NCI-H524 (cell line): ENCODE data around the gene TSACC.
"Not testable (repeated sequence)": the region's sequence is repeated elsewhere in the genome, so short reads cannot be mapped to it uniquely, and the experiment has no call there.

Experiments
- DNase-seq, 2 experiments: peaks; one replicate each; lab custom pipeline; 2025; lab: John Stamatoyannopoulos, UW

TSACC gene

GRCh38 chr1:156346636-156347035, 8.3 kb downstream of the TSACC start:
- DNase-seq, result peak in 1 of 2 experiments; percentile 41

DNA sequence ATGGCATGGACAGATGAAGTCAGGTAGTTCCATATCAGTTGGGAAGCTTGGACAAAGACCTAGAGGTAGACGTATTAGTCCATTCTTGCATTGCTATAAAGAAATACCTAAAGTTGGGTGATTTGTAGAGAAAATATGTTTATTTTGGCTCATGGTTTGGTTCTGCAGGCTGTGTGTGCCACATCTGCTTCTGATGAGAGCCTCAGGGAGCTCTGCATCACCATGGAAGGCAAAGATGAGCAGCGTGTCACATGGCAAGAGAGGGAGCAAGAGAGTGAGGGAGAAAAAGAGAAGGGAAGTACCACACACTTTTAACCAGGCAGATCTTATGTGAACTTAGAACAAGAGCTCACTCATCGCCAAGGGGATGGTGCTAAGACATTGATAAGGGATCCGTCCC, 9.0 kb downstream of the TSACC start:
- no peak for DNase-seq

DNA sequence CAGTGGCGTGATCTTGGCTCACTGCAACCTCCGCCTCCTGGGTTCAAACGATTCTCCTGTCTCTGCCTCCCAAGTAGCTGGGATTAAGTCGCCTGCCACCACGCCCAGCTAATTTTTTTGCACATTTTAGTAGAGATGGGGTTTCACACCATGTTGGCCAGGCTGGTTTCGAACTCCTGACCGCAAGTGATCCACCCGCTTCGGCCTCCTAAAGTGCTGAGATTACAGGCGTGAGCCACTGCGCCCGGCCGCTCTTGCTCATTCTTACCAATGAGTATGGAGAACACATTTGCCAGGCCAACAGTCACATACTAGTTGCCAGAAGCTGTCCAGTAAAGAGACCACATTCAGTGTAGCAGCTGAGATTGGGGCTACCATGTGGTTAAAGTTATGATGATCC, 14.2 kb downstream of the TSACC start:
- not testable (repeated sequence) for DNase-seq

DNA sequence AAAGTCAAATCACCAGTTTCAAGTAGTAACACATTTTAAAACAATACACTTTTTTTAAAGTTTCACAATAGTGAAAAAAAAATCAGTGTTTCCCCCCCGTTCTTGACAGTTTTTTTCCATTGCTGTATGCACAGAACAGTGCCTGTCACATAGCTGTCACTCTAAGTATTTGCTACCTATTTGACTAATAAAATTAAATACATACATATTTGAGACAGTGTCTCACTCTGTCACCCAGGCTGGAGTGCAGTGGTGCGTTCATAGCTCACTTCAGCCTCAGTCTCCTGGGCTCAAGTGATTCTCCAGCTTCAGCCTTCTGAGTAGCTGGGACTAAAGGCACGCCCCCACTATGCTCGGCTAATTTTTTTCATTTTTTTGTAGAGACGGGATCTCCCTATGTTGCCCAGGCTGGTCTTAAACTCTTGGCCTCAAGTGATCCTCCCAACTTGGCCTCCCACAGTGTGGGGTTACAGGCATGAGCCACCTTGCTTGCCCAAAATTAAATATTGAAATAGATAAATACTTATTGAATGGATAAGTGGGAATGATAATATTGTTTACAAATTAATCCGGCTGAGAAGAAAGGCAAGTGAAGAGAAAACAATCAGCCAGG, 18.0 kb downstream of the TSACC start:
- no peak for DNase-seq

- peak in 1 of 2 experiments; percentile 59 for DNase-seq
Measured at GRCh38 chr1:156356875-156357534, 18.7 kb downstream of the TSACC start.

- DNase-seq, result no peak
Measured at GRCh38 chr1:156357977-156358376, 19.7 kb downstream of the TSACC start.

- no peak for DNase-seq
Measured at GRCh38 chr1:156358641-156359040, 20.3 kb downstream of the TSACC start.

DNA sequence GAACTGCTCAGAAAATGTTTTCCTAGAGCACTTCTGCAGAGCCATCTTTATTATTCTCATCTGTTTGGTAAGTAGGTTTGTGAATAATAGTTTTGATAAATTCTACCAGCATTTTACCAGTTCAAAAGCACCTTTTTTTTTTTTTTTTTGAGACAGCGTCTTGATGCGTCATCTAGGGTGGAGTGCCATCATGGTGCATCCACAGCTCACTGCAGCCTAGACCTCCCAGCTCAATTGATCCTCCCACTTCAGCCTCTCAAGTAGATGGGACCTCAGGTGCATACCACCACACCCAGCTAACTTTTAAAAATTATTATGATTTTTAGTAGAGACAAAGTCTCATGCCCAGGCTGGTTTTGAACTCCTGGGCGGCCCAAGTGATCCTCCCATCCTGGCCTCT, 20.9 kb downstream of the TSACC start:
- DNase-seq, result no peak

- no peak for DNase-seq
Measured at GRCh38 chr1:156359973-156360372, 21.6 kb downstream of the TSACC start.

DNA sequence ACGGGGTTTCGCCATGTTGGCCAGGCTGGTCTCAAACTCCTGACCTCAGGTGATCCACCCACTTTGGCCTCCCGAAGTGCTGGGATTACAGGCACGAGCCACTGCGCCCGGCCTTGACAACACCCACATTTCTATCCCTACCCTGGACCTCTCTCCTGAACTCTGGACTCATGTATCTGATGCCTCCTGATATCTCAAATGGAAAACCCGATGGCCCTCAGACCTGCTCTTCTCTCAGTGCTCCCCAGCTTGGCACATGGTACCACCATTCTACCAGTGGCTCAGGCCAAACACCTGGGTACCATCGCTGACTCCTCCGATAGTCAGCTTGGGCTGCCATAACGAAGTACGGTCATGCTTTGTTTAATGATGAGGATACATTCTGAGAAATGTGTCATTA, 22.2 kb downstream of the TSACC start:
- no peak for DNase-seq

DNA sequence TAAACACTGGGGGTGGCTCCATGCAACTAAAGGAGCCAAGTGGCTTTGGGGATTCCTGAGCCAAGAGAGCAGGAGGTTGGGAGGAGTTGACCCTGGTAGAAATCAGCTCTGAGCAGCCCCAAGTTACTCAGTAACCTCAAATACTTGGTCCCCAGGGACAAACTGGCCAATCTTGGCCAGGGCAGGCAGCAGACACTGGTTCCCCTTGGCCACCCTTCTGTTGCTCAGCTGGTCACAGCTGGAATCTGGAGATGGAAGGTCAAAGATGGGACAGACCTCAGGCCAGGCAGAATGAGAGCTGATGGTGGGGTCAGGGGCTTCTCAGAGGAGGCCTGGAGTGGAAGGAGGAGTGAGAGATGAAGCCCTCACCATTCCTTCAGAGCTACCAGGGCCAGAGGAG, 27.4 kb downstream of the TSACC start:
- no peak for DNase-seq

- DNase-seq, result no peak
Measured at GRCh38 chr1:156366378-156367166, 28.2 kb downstream of the TSACC start.

GRCh38 chr1:156367383-156368156, 29.2 kb downstream of the TSACC start:
- no peak for DNase-seq

DNA sequence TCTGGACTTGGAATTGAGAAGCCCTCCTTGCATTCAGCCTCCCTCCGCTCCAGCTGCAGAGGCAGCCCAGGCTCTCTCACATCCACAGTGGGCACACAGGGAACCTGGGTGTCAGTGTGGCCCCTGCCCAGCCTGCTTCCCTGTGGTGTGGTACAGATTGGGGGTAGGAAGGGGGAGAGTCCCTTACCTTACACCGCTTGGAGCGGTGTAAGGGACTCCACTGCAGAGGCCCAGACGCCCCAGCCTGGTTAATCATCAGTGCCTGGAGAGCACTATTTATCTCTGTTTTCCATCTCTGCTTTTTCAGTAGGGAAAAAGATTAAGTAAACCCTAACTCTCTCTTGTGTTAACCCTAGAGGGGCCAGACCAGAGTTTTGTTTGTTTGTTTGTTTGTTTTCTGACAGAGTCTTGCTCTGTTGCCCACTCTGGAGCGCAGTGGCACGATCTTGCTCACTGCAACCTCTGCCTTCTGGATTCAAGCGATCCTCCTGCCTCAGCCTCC, 29.9 kb downstream of the TSACC start:
- DNase-seq, result no peak

- DNase-seq, result no peak
Measured at GRCh38 chr1:156368889-156369684, 30.8 kb downstream of the TSACC start, which contains the start of gene RHBG. RHBG (plus strand) TSS chr1:156369211; CDS start chr1:156369250, 39 bp downstream.

GRCh38 chr1:156369685-156370286, 31.5 kb downstream of the TSACC start:
- DNase-seq, result not testable (repeated sequence)

- peak in 1 of 2 experiments; percentile 25 for DNase-seq
Measured at GRCh38 chr1:156371553-156372264, 33.4 kb downstream of the TSACC start.

GRCh38 chr1:156372265-156372586, 33.9 kb downstream of the TSACC start:
- no peak for DNase-seq

DNA sequence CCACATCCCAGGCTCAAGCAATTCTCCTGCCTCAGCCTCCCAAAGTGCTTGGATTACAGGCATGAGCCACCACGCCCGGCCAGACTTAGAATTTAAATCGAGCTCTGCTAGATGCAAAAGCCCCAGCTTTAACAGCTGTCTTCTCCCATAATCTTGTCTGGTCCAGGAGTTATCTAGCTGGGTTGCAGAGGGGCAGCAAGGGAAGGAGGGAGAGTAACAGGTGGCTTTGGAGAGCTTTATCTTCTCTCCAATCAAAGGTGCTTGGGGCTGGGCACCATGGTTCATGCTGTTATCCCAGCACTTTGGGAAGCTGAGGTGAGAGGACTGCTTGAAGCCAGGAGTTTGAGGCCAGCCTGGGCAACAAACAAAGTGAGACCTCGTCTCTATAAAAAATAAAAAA, 34.5 kb downstream of the TSACC start:
- DNase-seq, result peak; percentile 58 to 78

DNA sequence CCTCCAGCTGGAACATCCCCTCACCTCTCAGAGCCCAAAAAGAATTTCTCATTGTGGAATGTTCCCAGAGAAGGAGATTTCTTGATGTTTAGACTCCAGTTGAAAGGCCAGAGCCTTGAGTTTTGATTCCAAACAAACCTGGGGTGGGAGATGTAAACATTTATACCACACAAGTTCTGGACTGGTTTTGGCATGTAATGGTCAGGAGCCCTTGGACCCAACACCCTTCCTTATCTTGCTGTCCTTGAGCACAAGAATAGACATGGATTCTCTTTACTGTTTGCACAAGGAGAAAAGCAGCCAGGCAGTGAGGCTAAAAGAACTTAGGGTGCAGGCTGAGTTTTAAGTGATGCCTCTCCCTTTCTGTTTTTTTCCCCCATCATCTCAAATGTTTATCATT, 35.2 kb downstream of the TSACC start:
- DNase-seq, result no peak
